Keratinocyte (primary cell): ENCODE results near the gene CHRNA10.

ENCODE experiments used
- EZH2 ChIP-seq: IDR thresholded peaks from one replicate; pipeline ENCODE4 v1.6.1; 2012; ENCODE audit warnings: inconsistent platforms, mild to moderate bottlenecking, low read length, moderate library complexity
- TF ChIP-seq, protein P1 (sequence below), 3 experiments: IDR thresholded peaks in 1 of 3; conservative IDR thresholded peaks in 1 of 3; optimal IDR thresholded peaks in 1 of 3; 2 replicates in 2 of 3; 3 replicates in 1 of 3; pipeline versions ENCODE3 to v1.5.1; 2011; ENCODE audit warnings: low read length in 3 of 3, mild to moderate bottlenecking in 3 of 3, moderate library complexity in 2 of 3, control low read depth in 1 of 3, inconsistent platforms in 1 of 3; ENCODE audit not compliant: insufficient read depth in 2 of 3; ENCODE audit errors: extremely low read depth in 1 of 3

DNA sequence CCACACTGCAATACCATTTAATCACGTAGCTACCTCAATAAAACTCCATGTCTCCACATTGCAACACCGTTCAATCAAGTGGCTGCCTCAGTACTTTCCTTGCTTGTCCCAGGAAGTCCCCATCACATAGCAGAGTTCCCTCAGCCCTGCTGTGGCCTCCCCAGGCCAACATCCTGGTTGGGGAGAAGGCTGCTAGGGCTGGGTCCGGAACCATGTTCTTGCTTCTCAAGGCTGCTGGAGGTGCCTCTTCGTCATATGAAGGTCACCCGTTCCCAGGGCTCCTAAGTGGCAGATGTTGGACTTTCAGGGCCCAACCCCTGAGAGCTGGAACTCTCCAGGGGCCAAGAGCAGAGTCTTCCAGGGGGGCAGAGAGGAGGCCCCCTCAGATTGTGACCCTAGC, 32.7 kb downstream of the CHRNA10 start:
- TF ChIP-seq, protein P1, sequence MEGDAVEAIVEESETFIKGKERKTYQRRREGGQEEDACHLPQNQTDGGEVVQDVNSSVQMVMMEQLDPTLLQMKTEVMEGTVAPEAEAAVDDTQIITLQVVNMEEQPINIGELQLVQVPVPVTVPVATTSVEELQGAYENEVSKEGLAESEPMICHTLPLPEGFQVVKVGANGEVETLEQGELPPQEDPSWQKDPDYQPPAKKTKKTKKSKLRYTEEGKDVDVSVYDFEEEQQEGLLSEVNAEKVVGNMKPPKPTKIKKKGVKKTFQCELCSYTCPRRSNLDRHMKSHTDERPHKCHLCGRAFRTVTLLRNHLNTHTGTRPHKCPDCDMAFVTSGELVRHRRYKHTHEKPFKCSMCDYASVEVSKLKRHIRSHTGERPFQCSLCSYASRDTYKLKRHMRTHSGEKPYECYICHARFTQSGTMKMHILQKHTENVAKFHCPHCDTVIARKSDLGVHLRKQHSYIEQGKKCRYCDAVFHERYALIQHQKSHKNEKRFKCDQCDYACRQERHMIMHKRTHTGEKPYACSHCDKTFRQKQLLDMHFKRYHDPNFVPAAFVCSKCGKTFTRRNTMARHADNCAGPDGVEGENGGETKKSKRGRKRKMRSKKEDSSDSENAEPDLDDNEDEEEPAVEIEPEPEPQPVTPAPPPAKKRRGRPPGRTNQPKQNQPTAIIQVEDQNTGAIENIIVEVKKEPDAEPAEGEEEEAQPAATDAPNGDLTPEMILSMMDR (optimal IDR thresholded peaks at IDR 0.05 in 1 of 3, IDR thresholded peaks at IDR 0.05 in 1 of 3, conservative IDR thresholded peaks at IDR 0.05 in 1 of 3; ENCODE audit: extremely low read depth in 1 of 3, insufficient read depth in 2 of 3, low read length in 3 of 3), result no peak
- TF ChIP-seq EZH2, result no peak
